Activated CD8-positive, alpha-beta T cell treated with anti-CD3 and anti-CD28 coated beads, Interleukin-2, amount 10 ng/mL, durations not matched to agents 7 days and 5 days (primary cell): ENCODE data around the gene TMEM62. TPM values are rescaled to one million over a fixed set of nuclear protein-coding genes. Genes with fewer than 3 reads are reported as not detected.
"Not testable (repeated sequence)": the region's sequence is repeated elsewhere in the genome, so short reads cannot be mapped to it uniquely, and the experiment has no call there.

Source experiments
- ATAC-seq: fragments of 150-1000 bp; cut with Tn5 transposase; one replicate; pipeline ENCODE4 v1.10.0; 2021; ENCODE audit warnings: moderate library complexity
- CTCF ChIA-PET: fragments of 350-600 bp; sonication (Branson Sonifier 250); formaldehyde crosslinking; loops from one replicate; lab custom pipeline; 2021; ENCODE audit warnings: antibody characterized with exemption; lab: Charles Lee
- POLR2A ChIA-PET: fragments of 350-600 bp; sonication (Branson Sonifier 250); formaldehyde crosslinking; loops from one replicate; lab custom pipeline; 2021; ENCODE audit warnings: antibody characterized with exemption; lab: Charles Lee
- DNase-seq: peaks from one replicate; pipeline ENCODE4 v3.0.0-alpha.2; 2020
- H3K27ac Mint-ChIP-seq: one replicate; pipeline ENCODE4 v1.8.0; 2021; ENCODE audit warnings: mild to moderate bottlenecking, mixed read lengths
- H3K27me3 Mint-ChIP-seq: one replicate; pipeline ENCODE4 v1.8.0; 2021; ENCODE audit warnings: low read depth, mixed read lengths
- H3K36me3 Mint-ChIP-seq: one replicate; pipeline ENCODE4 v1.8.0; 2021; ENCODE audit warnings: low read depth, mixed read lengths
- H3K4me1 Mint-ChIP-seq: one replicate; pipeline ENCODE4 v1.8.0; 2021; ENCODE audit warnings: low read depth, mixed read lengths
- H3K4me3 Mint-ChIP-seq: one replicate; pipeline ENCODE4 v1.8.0; 2021; ENCODE audit warnings: mild to moderate bottlenecking, mixed read lengths
- H3K9me3 Mint-ChIP-seq: one replicate; pipeline ENCODE4 v1.8.0; 2022; ENCODE audit warnings: mixed read lengths; ENCODE audit not compliant: insufficient read depth
- total RNA-seq, 2 experiments: library from RNA; stranded (reverse); gene quantifications; one replicate each; pipeline ENCODE4 v1.2.3, GENCODE V29; 2021

Gene TMEM62
- total RNA-seq, 2 experiments from 2014 or later = 20.4 to 21.9 TPM

- Mint-ChIP-seq H3K36me3 (peaks cover 32% of the 10 kb centered on the region), H3K4me1 (peaks cover 13% of the 10 kb centered on the region)
- POLR2A ChIA-PET = interaction anchor here (0.6 kb wide), 1 partner anchor 67 kb away, joined by 3 read pairs; no protein-coding TSS in a partner anchor
- H3K4me3 Mint-ChIP-seq, H3K9me3 Mint-ChIP-seq, ATAC-seq, DNase-seq, H3K27ac Mint-ChIP-seq, H3K27me3 Mint-ChIP-seq, CTCF ChIA-PET: not testable (repeated sequence)
These were observed 65.2 kb downstream of the TMEM62 start for GRCh38 chr15:43198556-43198955.

GRCh38 chr15:43198992-43199391 lies 65.6 kb downstream of the TMEM62 start:
- peaks cover 32% of the 10 kb centered on the region for H3K36me3 Mint-ChIP-seq
- ChIA-PET CTCF (interaction anchor here (2.0 kb wide), 1 partner anchor 27 kb away, joined by 10 read pairs; no protein-coding TSS in a partner anchor), POLR2A (interaction anchor here (0.6 to 1.3 kb wide), 2 partner anchors 67 to 86 kb away, joined by 3 to 4 read pairs; no protein-coding TSS in a partner anchor)
- no peak overlapping the region for H3K27ac Mint-ChIP-seq
- no peak overlapping the region for H3K4me3 Mint-ChIP-seq
- no peak for ATAC-seq
- peaks cover 2% of the 10 kb centered on the region for H3K27me3 Mint-ChIP-seq
- H3K4me1 Mint-ChIP-seq = peaks cover 13% of the 10 kb centered on the region
- no peaks in the 10 kb centered on the region for H3K9me3 Mint-ChIP-seq
- peak; percentile 18 for DNase-seq

- H3K9me3 Mint-ChIP-seq = no peaks in the 10 kb centered on the region
- no peak overlapping the region for H3K27ac Mint-ChIP-seq
- peaks cover 19% of the 10 kb centered on the region for H3K4me1 Mint-ChIP-seq
- ChIA-PET POLR2A (interaction anchor here (1.3 kb wide), 1 partner anchor 85 kb away, joined by 4 read pairs; no protein-coding TSS in a partner anchor), CTCF (interaction anchor here (1.6 to 2.0 kb wide), 2 partner anchors 26 to 85 kb away, joined by 4 to 10 read pairs; no protein-coding TSS in a partner anchor)
- peaks cover 8% of the 10 kb centered on the region for H3K27me3 Mint-ChIP-seq
- H3K4me3 Mint-ChIP-seq = no peak overlapping the region
- DNase-seq (peak; percentile 33), ATAC-seq (peak; percentile 53)
- peaks cover 23% of the 10 kb centered on the region for H3K36me3 Mint-ChIP-seq
These were observed 66.6 kb downstream of the TMEM62 start for GRCh38 chr15:43199945-43200488.

GRCh38 chr15:43204016-43204901 lies 70.9 kb downstream of the TMEM62 start:
- Mint-ChIP-seq H3K27ac (no peak overlapping the region), H3K36me3 (no peaks in the 10 kb centered on the region), H3K4me3 (no peak overlapping the region), H3K27me3 (peaks cover 15% of the 10 kb centered on the region), H3K9me3 (no peaks in the 10 kb centered on the region), H3K4me1 (peaks cover 17% of the 10 kb centered on the region)
- CTCF ChIA-PET = interaction anchor here (0.6 to 4.5 kb wide), 45 partner anchors 9 to 499 kb away, joined by 3 to 66 read pairs (median 4); partner anchors contain the start of genes CCNDBP1, TGM5 and UBR1
- DNase-seq (peak; percentile 73), ATAC-seq (peak; percentile 75)
- POLR2A ChIA-PET = interaction anchor here (0.6 to 1.0 kb wide), 3 partner anchors 9 to 467 kb away, joined by 3 read pairs; no protein-coding TSS in a partner anchor

DNA sequence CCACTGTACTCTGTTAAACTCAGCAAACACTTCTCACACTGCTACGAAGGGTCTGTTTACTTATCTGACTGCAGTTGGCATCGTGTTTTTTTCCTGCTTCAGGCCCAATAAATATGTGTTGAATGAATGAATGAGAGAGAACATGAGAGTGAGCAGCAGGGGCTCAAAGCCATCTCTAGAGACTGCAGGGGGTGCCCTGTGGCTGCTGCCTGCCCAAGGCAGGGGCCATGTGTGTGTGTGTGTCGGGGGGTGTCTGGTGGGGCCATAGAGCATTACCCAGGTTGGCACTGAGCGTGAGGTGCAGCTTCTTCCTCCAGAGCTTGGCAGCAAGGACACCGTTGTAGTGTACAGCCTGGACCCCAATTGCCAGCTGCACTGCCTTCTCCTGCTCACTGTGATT lies 72.7 kb downstream of the TMEM62 start:
- DNase-seq (no peak), ATAC-seq (no peak)
- Mint-ChIP-seq H3K4me1 (peaks cover 6% of the 10 kb centered on the region), H3K27me3 (peaks cover 15% of the 10 kb centered on the region), H3K9me3 (no peaks in the 10 kb centered on the region), H3K4me3 (no peak overlapping the region), H3K27ac (no peak overlapping the region), H3K36me3 (no peaks in the 10 kb centered on the region)
- POLR2A ChIA-PET = no interaction called here
- CTCF ChIA-PET = interaction anchor here (4.4 to 4.5 kb wide), 2 partner anchors 20 to 80 kb away, joined by 24 to 51 read pairs; partner anchors contain the start of gene CCNDBP1

- no peaks in the 10 kb centered on the region for H3K9me3 Mint-ChIP-seq
- ChIA-PET CTCF (interaction anchor here (0.8 to 4.5 kb wide), 3 partner anchors 19 to 79 kb away, joined by 4 to 51 read pairs (median 7); no protein-coding TSS in a partner anchor), POLR2A (interaction anchor here (1.0 kb wide), 1 partner anchor 10 kb away, joined by 4 read pairs; no protein-coding TSS in a partner anchor)
- H3K36me3 Mint-ChIP-seq = no peaks in the 10 kb centered on the region
- DNase-seq (no peak), ATAC-seq (no peak)
- no peak overlapping the region for H3K4me3 Mint-ChIP-seq
- no peak overlapping the region for H3K27ac Mint-ChIP-seq
- peaks cover 15% of the 10 kb centered on the region for H3K27me3 Mint-ChIP-seq
- peaks cover 6% of the 10 kb centered on the region for H3K4me1 Mint-ChIP-seq
These were observed 73.6 kb downstream of the TMEM62 start for GRCh38 chr15:43207024-43207423.

DNA sequence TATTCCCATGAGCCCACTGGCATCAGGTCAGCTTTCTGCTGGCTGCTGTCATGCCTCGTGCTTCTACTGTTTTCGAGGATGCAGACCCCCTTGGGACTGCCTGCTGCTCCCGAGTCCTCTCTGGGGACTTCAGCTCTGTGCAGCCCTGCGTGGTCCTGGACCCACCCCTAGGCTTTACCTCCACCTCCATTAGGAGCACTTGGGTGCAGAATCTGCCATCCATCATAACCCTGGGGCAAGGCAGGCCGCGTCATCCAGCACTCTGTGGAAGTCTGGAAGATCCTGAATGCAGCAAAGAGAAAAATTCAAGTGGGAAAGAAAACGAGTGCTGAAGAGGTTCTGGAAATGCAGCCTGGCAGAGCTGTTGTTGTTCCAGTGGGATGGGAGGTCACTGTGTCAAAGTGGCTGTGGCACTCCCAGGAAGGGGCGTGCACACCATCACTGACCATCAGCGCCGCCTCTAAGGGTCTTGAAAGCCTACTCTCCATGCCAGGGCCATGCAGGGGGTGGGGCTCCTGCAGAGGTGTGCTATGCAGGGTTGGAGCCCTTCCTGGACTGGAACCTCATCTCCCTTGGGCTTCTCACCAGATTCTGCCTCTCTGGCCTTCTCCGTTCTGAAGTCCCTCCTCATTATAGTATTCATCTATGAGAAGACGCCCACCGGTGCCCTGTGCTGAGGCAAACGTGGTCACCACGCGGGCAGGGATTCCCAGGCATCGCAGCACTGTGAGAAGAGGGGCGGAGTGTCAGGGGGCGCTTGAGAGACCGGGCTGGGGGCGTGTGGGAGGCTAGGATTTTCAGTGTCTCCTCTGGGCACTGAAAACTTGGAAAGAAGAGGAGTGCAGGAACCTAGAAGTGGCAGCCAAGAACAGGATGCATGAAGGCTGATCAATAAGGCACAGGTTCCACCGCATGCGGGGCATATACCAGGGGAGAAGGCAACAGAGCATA lies 74.9 kb downstream of the TMEM62 start:
- H3K9me3 Mint-ChIP-seq = no peaks in the 10 kb centered on the region
- ATAC-seq = no peak
- CTCF ChIA-PET = interaction anchor here (0.8 to 1.4 kb wide), 3 partner anchors 17 to 77 kb away, joined by 3 to 7 read pairs (median 4); no protein-coding TSS in a partner anchor
- DNase-seq = no peak
- H3K4me3 Mint-ChIP-seq = no peak overlapping the region
- H3K27ac Mint-ChIP-seq = no peak overlapping the region
- POLR2A ChIA-PET = interaction anchor here (1.0 to 1.2 kb wide), 2 partner anchors 11 to 162 kb away, joined by 3 to 4 read pairs; partner anchors contain the start of genes TUBGCP4 and ZSCAN29
- H3K36me3 Mint-ChIP-seq = no peaks in the 10 kb centered on the region
- H3K4me1 Mint-ChIP-seq = peaks cover 6% of the 10 kb centered on the region
- H3K27me3 Mint-ChIP-seq = peaks cover 15% of the 10 kb centered on the region

GRCh38 chr15:43209059-43209824 lies 75.9 kb downstream of the TMEM62 start:
- DNase-seq (no peak), ATAC-seq (no peak)
- POLR2A ChIA-PET = no interaction called here
- H3K4me3 Mint-ChIP-seq = no peak overlapping the region
- H3K36me3 Mint-ChIP-seq = no peaks in the 10 kb centered on the region
- no peak overlapping the region for H3K27ac Mint-ChIP-seq
- peaks cover 12% of the 10 kb centered on the region for H3K27me3 Mint-ChIP-seq
- peaks cover 4% of the 10 kb centered on the region for H3K4me1 Mint-ChIP-seq
- CTCF ChIA-PET = interaction anchor here (1.3 kb wide), 2 partner anchors 16 to 77 kb away, joined by 3 to 5 read pairs; no protein-coding TSS in a partner anchor
- H3K9me3 Mint-ChIP-seq = no peaks in the 10 kb centered on the region

DNA sequence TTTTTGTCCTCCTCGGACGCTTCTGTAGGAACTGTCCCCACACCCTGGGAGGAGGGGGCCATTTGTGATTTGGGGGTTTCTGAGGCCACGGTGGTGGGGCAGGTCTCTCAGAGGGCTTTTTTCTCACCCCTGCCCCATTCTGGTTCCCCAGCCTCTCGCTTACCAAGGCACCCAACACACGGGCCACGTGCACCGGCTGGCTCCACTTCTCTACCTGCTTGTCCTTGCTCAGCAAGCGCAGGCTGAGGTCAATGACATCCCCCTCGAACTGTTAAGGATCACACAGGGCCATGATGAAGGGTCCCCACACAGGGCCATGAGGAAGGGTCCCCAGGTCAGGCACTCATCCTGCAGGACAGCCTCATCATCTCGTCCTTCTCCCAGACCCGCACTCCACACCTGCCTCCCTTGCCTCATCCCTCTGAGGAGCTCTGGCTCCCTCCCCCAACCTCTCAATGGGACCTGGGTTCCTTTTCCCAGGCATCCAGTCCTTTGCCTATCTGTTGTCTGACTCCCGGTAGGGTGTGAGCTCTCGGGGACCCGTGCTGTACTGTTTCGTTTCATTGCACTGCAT lies 76.9 kb downstream of the TMEM62 start:
- DNase-seq = no peak
- H3K27ac Mint-ChIP-seq = no peak overlapping the region
- H3K4me1 Mint-ChIP-seq = no peaks in the 10 kb centered on the region
- H3K36me3 Mint-ChIP-seq = no peaks in the 10 kb centered on the region
- peaks cover 7% of the 10 kb centered on the region for H3K27me3 Mint-ChIP-seq
- no peak for ATAC-seq
- ChIA-PET CTCF (interaction anchor here (1.3 to 7.3 kb wide), 2 partner anchors 15 to 76 kb away, joined by 5 to 45 read pairs; no protein-coding TSS in a partner anchor), POLR2A (no interaction called here)
- no peaks in the 10 kb centered on the region for H3K9me3 Mint-ChIP-seq
- H3K4me3 Mint-ChIP-seq = no peak overlapping the region

GRCh38 chr15:43210807-43211206 lies 77.4 kb downstream of the TMEM62 start:
- no peak overlapping the region for H3K4me3 Mint-ChIP-seq
- ChIA-PET CTCF (interaction anchor here (1.0 to 7.3 kb wide), 2 partner anchors 14 to 75 kb away, joined by 4 to 45 read pairs; no protein-coding TSS in a partner anchor), POLR2A (no interaction called here)
- DNase-seq = no peak
- no peaks in the 10 kb centered on the region for H3K4me1 Mint-ChIP-seq
- no peak for ATAC-seq
- peaks cover 3% of the 10 kb centered on the region for H3K27me3 Mint-ChIP-seq
- H3K36me3 Mint-ChIP-seq = no peaks in the 10 kb centered on the region
- H3K9me3 Mint-ChIP-seq = no peaks in the 10 kb centered on the region
- H3K27ac Mint-ChIP-seq = no peak overlapping the region
